ENCODE results near the gene FGFR1OP2.

DNA sequence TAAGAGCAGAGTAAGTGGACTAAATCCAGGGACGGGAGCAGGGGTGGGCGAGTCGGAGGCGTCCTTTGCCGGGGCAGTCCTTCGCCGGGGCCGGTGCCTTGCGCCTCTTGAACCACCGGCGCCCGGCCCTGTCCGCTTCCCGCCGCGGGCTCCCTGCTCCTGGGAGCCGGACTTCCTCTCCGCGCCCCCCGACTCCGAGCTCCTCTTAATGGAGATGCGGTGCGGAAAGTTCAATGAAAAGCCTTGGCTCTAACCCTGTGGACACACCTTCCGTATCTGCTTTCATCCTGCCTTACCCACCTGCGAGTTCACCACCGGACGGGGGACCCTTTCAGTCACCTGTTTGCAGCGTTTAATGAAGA is 412 bp downstream of the FGFR1OP2 start:
- TF ChIP-seq, protein P1, sequence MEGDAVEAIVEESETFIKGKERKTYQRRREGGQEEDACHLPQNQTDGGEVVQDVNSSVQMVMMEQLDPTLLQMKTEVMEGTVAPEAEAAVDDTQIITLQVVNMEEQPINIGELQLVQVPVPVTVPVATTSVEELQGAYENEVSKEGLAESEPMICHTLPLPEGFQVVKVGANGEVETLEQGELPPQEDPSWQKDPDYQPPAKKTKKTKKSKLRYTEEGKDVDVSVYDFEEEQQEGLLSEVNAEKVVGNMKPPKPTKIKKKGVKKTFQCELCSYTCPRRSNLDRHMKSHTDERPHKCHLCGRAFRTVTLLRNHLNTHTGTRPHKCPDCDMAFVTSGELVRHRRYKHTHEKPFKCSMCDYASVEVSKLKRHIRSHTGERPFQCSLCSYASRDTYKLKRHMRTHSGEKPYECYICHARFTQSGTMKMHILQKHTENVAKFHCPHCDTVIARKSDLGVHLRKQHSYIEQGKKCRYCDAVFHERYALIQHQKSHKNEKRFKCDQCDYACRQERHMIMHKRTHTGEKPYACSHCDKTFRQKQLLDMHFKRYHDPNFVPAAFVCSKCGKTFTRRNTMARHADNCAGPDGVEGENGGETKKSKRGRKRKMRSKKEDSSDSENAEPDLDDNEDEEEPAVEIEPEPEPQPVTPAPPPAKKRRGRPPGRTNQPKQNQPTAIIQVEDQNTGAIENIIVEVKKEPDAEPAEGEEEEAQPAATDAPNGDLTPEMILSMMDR (IDR thresholded peaks at IDR 0.05; ENCODE audit: low read depth, low read length), result no peak
- no peak for TF ChIP-seq EZH2phosphoT487 (IDR thresholded peaks at IDR 0.05; ENCODE audit: low read depth)
